Bronchial epithelial cell (primary cell): ENCODE data around the gene TBPL1. TPM values are rescaled to one million over a fixed set of nuclear protein-coding genes. Genes with fewer than 3 reads are reported as not detected.

Experiments used
- DNase-seq: peaks from one replicate; pipeline ENCODE4 v3.0.0-alpha.2; 2010; ENCODE audit warnings: low read depth
- FAIRE-seq: peaks from 2 replicates; lab custom pipeline; 2011; peaks lifted over from hg19 to GRCh38; lab: Jason Lieb, UNC
- H3K27me3 ChIP-seq: 2 replicates; pipeline ENCODE4 v1.5.1; 2011; ENCODE audit warnings: low read length; ENCODE audit not compliant: control insufficient read depth, insufficient read depth
- H3K36me3 ChIP-seq: 2 replicates; pipeline ENCODE4 v1.5.1; 2011; ENCODE audit warnings: low read length; ENCODE audit not compliant: control insufficient read depth, insufficient read depth
- H3K4me3 ChIP-seq: 2 replicates; pipeline ENCODE4 v1.5.1; 2011; ENCODE audit warnings: mild to moderate bottlenecking, low read depth, low read length, control low read depth
- CTCF ChIP-seq: IDR thresholded peaks from 2 replicates; pipeline ENCODE4 v1.5.1; 2011; ENCODE audit warnings: mild to moderate bottlenecking, moderate library complexity, low read length, control low read depth, inconsistent platforms; ENCODE audit not compliant: insufficient read depth, severe bottlenecking
- total RNA-seq: library from RNA; depleted of rRNA; stranded (reverse); fragments of >200 nt; gene quantifications from 2 replicates; pipeline ENCODE4 v1.2.1, GENCODE V29; 2014

TBPL1 gene
- total RNA-seq, 1 donor from 2014 or later = 18.4 TPM

DNA sequence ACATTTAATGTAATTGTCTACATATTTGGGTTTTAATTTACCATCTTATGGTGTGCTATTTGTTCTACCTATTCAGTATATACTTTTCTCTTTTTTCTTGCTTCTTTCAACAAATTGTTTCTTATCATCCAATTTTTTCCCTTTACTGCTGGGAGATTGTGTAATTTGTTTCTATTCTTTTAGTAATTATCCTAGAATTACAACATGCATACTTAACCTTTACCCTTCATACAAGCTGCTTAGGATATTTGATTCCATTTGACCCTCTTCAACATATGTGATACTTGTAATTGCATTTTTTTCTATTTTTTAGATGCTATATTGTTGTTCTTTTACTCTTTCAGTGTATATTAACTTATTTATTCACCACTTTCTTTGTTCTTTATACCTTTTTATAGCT, 15.1 kb upstream of the TBPL1 start:
- FAIRE-seq (no peak), DNase-seq (no peak)
- no peaks in the 10 kb centered on the region for H3K36me3 ChIP-seq
- TF ChIP-seq CTCF = no peak
- H3K27me3 ChIP-seq = no peaks in the 10 kb centered on the region
- no peak overlapping the region for H3K4me3 ChIP-seq

- no peak for FAIRE-seq
- TF ChIP-seq CTCF = no peak
These were observed 14.5 kb upstream of the TBPL1 start for GRCh38 chr6:133938533-133938932.

DNA sequence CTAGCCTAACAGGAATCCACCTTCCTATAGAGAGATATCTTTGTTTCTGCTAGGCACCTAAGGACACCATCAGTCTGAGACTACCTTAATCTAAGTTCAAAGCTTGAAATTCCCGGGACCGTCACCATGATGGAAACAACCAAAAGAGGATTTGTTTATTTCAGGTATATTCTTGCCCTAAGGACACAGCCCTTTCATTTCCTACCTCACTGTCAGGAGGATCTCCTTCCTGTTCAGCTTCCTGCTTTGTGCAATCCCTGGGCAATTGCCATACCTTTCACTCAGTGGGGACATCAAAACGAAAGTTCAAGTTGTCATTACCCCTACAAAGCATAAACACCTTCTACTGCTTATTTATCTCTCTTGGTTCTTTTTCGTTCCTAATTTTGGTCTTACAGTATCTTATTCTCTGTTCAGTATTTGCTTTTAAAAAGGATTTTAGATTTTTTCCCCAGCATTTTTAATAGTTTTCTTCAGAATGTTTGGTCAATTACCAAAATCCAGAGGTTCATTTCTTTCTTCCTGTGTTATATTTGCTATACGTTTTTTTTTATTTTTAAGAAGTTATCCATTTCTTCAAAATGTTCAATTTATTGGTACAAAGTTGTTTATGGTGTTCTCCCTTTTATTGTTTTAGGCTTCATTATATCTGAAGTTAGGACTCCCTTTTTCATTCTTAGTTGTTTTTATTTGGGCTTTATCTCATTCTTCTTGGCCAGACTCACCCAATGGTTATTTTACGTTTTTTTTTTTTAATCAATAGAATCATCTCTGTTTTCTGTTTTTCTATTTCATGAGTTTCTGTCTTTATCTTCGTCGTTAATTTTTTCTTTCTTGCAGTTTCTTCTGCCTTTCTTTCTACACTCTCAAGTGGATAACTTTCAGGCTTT, 13.0 kb upstream of the TBPL1 start:
- DNase-seq = no peak

More at GRCh38 chr6:133938533-133938932, 14.5 kb upstream of the TBPL1 start:
- Histone ChIP-seq H3K36me3 (no peaks in the 10 kb centered on the region), H3K27me3 (no peaks in the 10 kb centered on the region), H3K4me3 (no peak overlapping the region)
- DNase-seq = no peak

DNA sequence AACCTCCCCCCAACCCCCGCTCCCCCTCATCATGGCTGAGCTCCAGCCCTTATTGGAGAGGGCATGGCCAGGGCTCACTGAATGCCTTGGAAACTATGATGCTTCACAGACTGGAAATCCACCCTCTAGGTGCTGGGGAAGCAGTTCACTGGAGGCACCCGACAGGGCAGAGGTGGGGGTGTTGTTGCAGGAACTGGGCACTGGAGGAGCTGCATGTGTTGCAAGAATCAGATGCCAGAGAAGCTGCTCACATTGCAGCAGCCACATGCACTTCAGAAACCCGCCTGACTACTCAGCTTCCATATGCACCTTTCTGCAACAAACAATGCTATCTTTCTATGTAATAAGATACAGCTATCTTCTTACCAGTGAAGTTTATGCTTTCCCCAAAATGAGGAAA, 7.9 kb upstream of the TBPL1 start:
- TF ChIP-seq CTCF = no peak
- no peak for FAIRE-seq
- Histone ChIP-seq H3K4me3 (no peak overlapping the region), H3K27me3 (no peaks in the 10 kb centered on the region), H3K36me3 (no peaks in the 10 kb centered on the region)
- no peak for DNase-seq

More for the DNA sequence above, 13.0 kb upstream of the TBPL1 start:
- Histone ChIP-seq H3K27me3 (no peaks in the 10 kb centered on the region), H3K36me3 (no peaks in the 10 kb centered on the region), H3K4me3 (no peak overlapping the region)
- no peak for FAIRE-seq
- TF ChIP-seq CTCF = no peak

GRCh38 chr6:133947302-133947900, 5.6 kb upstream of the TBPL1 start:
- DNase-seq (no peak), FAIRE-seq (no peak)
- Histone ChIP-seq H3K4me3 (no peak overlapping the region), H3K36me3 (no peaks in the 10 kb centered on the region), H3K27me3 (no peaks in the 10 kb centered on the region)
- no peak for TF ChIP-seq CTCF
